GM19438 (cell line): Measurements from ENCODE around the gene C12orf43.

Source experiments
- ATAC-seq: cut with Tn5 transposase; IDR thresholded peaks from one replicate; pipeline ENCODE4 v1.9.1; 2021; ENCODE audit warnings: low read depth; ENCODE audit not compliant: unreplicated experiment

The C12orf43 gene

DNA sequence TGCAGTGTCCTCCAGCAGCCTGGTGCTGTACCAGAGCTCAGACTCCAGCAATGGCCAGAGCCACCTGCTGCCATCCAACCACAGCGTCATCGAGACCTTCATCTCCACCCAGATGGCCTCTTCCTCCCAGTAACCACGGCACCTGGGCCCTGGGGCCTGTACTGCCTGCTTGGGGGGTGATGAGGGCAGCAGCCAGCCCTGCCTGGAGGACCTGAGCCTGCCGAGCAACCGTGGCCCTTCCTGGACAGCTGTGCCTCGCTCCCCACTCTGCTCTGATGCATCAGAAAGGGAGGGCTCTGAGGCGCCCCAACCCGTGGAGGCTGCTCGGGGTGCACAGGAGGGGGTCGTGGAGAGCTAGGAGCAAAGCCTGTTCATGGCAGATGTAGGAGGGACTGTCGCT, 15.2 kb downstream of the C12orf43 start:
- no peak for ATAC-seq

GRCh38 chr12:121000530-121000929, 15.8 kb downstream of the C12orf43 start:
- ATAC-seq, result no peak

- no peak for ATAC-seq
Observed at GRCh38 chr12:120999191-121000120, 16.8 kb downstream of the C12orf43 start.

DNA sequence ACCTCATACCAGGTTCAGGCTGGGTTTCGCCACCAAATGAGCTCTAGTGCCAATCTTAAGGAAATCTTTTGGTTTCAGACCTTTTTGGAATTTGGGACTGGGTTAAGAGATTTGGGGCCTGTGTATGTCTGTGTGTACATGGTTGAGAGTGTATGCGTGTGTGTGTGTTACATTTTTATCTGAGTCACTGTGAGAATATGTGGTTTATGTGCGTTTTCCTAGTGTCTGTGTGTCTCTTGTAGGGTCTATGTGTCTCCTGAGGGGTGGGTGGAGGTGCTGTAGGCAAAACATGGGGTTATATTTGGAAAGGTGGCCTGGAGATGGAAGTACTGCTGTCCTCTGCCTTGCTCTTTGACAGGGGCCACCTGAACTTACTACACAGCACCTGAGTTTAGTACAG, 17.9 kb downstream of the C12orf43 start:
- ATAC-seq, result no peak

DNA sequence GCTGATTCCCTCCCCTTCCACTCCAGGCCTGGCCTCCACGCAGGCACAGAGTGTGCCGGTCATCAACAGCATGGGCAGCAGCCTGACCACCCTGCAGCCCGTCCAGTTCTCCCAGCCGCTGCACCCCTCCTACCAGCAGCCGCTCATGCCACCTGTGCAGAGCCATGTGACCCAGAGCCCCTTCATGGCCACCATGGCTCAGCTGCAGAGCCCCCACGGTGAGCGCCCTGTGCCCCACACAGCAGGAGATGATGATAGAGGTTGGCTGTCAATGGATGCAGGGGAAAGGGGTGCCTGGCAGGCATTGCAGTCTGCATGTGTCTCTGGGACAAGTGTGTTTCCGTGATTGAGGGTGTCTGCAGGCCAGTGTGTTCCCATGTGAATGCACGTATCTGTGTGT, 18.8 kb downstream of the C12orf43 start:
- ATAC-seq, result no peak

GRCh38 chr12:120996133-120996746, 20.0 kb downstream of the C12orf43 start:
- no peak for ATAC-seq

- no peak for ATAC-seq
Observed at GRCh38 chr12:120994589-120995337, 21.5 kb downstream of the C12orf43 start.

GRCh38 chr12:120994059-120994458, 22.2 kb downstream of the C12orf43 start:
- ATAC-seq, result no peak

DNA sequence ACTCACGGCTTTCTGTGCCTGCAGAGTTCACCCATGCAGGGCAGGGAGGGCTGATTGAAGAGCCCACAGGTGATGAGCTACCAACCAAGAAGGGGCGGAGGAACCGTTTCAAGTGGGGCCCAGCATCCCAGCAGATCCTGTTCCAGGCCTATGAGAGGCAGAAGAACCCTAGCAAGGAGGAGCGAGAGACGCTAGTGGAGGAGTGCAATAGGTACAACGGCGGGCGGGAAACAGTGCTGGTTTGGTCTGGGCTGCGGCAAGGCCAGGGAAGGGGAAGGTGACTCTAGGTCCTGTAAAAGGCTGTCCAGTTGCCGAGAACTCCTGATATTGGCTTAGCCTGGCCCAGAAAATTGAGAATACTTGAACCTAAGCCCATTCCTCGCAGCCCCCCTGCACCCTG, 22.8 kb downstream of the C12orf43 start:
- no peak for ATAC-seq

- ATAC-seq, result no peak
Observed at GRCh38 chr12:120992989-120993388, 23.3 kb downstream of the C12orf43 start.

DNA sequence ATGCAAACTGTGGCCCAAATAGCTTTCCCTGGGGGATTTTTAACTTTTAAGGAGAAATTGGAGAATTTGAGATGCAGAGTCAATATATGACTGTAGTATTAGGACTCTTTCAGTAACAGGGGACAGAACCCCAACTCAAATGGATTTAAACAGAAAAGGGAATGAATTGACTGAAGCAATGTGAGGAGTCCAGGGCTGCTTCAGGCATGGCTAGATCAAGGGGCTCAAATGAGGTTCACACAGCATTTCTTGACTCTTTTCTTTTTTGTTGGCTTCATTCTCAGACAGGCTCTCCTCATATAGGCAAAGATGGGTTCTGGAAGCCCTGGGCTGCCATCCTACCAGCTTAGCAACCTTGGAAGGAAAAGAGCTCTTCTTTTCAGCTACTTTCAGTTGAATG, 24.3 kb downstream of the C12orf43 start:
- no peak for ATAC-seq

GRCh38 chr12:120990487-120991055, 25.7 kb downstream of the C12orf43 start:
- ATAC-seq, result no peak

DNA sequence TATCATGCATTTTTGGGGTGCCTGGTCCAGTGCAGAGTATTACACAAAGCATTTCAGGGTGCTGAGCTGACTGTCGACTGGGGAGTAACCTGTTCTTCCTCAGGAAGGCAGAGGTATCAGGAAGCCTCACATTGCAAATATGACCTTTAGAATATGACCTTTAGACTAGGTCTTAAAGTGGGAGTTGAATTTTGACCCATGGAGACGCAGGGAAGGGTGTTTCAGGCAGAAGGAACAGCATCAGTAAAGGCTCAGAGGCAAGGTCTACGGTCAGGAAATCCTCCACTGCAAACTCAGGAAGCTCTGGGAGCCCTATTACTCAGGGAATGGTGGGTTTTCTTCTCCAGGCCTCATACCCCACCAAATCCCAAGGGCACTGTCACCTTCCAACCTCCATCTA, 26.6 kb downstream of the C12orf43 start:
- ATAC-seq, result no peak

DNA sequence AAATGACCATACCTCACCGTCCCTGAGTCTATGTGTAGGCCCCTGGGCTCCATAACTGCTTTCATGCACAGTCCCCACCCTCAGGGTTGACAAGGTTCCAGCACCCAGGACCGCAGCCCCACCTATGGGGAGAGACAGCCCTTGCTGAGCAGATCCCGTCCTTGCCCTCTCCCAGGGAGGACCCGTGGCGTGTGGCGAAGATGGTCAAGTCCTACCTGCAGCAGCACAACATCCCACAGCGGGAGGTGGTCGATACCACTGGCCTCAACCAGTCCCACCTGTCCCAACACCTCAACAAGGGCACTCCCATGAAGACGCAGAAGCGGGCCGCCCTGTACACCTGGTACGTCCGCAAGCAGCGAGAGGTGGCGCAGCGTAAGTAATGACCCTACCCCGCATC, 27.6 kb downstream of the C12orf43 start:
- ATAC-seq, result no peak

DNA sequence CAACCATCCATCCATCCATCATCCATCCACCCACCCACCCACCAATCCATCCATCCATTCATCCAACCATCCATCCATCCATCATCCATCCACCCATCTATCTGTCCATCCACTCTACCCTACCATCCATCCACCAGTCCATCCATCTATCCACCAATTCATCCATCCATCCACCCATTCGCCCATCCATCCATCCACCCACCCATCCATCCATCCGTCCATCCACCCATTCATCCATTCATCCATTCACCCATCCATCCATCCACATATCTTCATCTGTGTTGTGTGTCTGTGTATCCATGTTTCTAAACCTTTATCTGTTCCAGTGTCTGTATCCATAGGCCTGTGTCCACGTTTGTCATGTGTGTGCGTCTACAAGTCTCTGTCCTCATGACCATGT, 28.1 kb downstream of the C12orf43 start:
- ATAC-seq, result no peak

DNA sequence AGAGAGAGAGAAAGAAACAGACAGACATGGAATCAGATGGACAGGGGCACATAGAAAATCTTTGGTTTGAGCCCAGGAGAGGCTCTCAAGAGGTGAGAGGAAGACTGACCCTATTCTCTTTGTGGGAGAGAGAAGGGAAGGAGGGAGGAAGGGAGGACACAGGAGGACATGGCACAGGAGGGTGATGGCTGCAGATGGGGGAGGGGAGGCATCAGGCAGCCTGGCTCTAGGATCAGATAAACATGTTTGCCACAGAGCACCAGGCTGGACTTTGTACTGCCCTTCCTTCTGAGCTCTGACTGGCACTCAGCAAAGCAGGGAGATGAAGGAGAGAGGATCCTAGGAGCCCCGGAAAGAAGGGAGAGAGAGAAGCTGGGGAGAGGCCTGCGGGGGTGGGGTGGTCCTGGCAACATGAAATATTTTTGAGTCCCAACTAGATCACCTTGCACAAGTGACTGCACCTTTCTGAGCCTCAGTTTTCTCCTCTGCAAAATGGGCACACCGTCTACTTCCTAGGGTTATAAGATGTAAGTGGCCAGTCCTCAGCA, 31.9 kb downstream of the C12orf43 start:
- no peak for ATAC-seq

DNA sequence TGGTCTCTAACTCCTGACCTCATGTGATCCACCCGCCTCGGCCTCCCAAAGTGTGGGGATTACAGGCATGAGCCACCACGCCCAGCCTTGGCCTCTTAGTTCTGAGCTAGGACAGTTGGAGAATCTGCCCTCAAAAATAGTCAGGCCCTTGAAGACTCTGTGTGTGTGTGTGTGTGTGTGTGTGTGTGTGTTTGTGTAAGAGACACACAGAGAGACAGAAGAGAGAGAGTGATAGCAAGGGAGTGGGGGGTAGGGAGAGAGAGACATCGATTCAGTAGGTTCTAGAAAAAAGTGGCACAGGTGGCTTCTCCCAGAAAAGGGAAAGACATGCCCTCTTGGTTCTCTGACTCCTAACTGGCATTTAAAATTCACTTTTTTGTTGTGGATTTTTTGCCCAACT, 32.5 kb downstream of the C12orf43 start:
- ATAC-seq, result no peak

DNA sequence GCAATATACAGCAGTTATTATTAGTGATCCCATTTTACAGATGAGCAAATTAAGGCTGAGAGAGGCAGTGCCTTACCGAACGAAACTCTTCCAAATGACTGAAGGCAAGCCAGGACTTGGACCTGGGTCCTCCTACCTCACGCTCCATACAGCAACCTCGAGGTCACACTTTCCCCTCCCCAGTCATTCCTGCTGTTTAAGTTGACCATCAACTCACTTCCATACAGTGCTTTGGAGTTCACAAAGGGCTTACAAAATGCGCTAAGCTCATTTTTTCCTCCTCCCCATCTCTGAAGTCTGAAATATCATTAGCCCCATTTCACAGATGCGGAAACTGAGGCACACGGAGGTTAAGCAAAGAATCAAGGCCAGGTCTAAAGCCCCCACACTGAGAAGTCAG, 33.6 kb downstream of the C12orf43 start:
- no peak for ATAC-seq

DNA sequence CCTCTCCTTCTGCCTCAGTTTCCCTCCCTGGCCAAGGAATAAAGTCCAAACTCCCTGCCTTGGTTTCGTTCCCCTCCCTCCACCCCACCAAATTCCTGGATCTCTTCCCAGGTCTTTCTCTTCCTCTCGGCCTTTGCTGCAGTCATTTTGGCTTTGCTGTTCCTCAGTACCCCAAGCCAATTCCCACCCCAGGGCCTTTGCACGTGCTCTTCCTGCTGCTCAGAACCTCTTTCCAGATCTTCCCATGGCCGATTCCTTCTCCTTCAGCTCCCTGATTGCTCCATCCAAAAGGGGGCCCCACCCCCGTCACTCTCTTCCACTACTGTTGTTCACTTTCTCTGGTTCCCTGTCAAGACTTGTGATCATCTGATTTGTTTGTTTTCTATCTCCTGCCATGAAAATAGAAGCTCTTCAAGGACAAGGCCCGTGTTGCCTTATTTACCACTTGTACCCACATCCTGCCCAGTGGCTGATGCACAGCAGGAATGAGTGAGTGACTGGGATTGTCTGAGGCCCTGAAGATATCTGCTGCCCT, 34.8 kb downstream of the C12orf43 start:
- no peak for ATAC-seq

DNA sequence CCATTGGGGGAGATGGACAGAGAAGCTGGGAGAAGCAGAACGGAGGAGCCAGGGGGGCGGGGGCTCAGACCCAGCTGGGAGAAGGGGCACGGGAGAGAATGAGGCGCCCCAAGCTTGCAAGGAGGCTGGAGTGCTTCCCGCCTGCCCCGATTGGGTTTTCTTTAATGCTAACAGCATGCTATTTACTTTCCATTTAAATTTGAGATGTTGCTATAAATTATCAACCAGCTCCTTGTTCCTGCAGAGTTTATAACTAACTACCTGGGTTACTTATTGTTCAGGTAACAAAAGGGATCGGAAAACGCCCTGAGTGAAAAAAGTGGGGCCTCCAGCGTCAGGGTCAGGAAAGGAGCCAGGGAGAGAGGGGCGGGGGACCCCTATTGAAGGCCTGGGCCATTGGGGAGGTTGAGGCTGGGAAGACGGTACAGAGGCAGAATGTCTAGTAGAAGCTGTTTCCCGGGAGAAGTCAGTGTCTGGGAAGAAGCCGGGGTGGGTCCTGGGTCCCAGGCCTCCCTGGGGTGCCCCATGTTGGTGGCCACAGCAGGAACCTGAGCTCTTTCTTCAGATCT, 35.4 kb downstream of the C12orf43 start:
- ATAC-seq, result no peak
